Karpas-422 (cell line): Measurements from ENCODE around the gene SIPA1L3. TPM values are rescaled to one million over a fixed set of nuclear protein-coding genes. Genes with fewer than 3 reads are reported as not detected.

ENCODE experiments used
- DNase-seq: peaks from one replicate; pipeline ENCODE4 v3.0.0-alpha.2; 2015
- H2AFZ ChIP-seq: fragments of 200-600 bp; sonication (generic); 2 replicates; pipeline ENCODE4 v1.6.1; 2014; ENCODE audit warnings: antibody characterized with exemption, low read length, mixed read lengths
- H3K27ac ChIP-seq: fragments of 200-600 bp; sonication (generic); 2 replicates; pipeline ENCODE4 v1.5.1; 2014; ENCODE audit warnings: mild to moderate bottlenecking, low read length, moderate library complexity
- H3K27me3 ChIP-seq: fragments of 200-600 bp; sonication (generic); 2 replicates; pipeline ENCODE4 v1.6.1; 2014; ENCODE audit warnings: low read length, mixed read lengths
- H3K36me3 ChIP-seq: fragments of 200-600 bp; sonication (generic); 2 replicates; pipeline ENCODE4 v1.6.1; 2014; ENCODE audit warnings: low read length, mixed read lengths; ENCODE audit not compliant: insufficient read depth
- H3K4me1 ChIP-seq: fragments of 200-600 bp; sonication (generic); 2 replicates; pipeline ENCODE4 v1.6.1; 2014; ENCODE audit warnings: mild to moderate bottlenecking, low read length, mixed read lengths
- H3K4me2 ChIP-seq: fragments of 200-600 bp; sonication (generic); 2 replicates; pipeline ENCODE4 v1.6.1; 2014; ENCODE audit warnings: low read length, low read depth, mild to moderate bottlenecking; ENCODE audit not compliant: poor library complexity, severe bottlenecking
- H3K4me3 ChIP-seq: fragments of 200-600 bp; sonication (generic); 2 replicates; pipeline ENCODE4 v1.5.1; 2014; ENCODE audit warnings: mild to moderate bottlenecking, antibody characterized with exemption, low read length, mixed read lengths
- H3K79me2 ChIP-seq: fragments of 200-600 bp; sonication (generic); 2 replicates; pipeline ENCODE4 v1.6.1; 2014; ENCODE audit warnings: mild to moderate bottlenecking, low read length, mixed read lengths
- H3K9ac ChIP-seq: fragments of 200-600 bp; sonication (generic); 2 replicates; pipeline ENCODE4 v1.6.0; 2014; ENCODE audit warnings: low read length
- H3K9me2 ChIP-seq: fragments of 200-600 bp; sonication (generic), shearing (Covaris generic); replicated peaks from 2 replicates; pipeline ENCODE4 v1.6.0; 2014; ENCODE audit warnings: mild to moderate bottlenecking, low read length, moderate library complexity; ENCODE audit not compliant: insufficient read depth
- H3K9me3 ChIP-seq: fragments of 300-700, 200-600 bp; sonication (generic); 2 replicates; pipeline ENCODE4 v1.6.1; 2014; ENCODE audit warnings: low read length, mixed read lengths
- H4K20me1 ChIP-seq: fragments of 200-600 bp; sonication (generic); 2 replicates; pipeline ENCODE4 v1.6.1; 2014; ENCODE audit warnings: mild to moderate bottlenecking, antibody characterized with exemption, low read length, low read depth; ENCODE audit not compliant: insufficient read depth
- total RNA-seq: library from RNA; depleted of rRNA; stranded (reverse); fragments of >200 nt; shearing (Covaris generic); gene quantifications from 2 replicates; pipeline ENCODE4 v1.2.3, GENCODE V29; 2014; ENCODE audit warnings: low replicate concordance

SIPA1L3 gene
- total RNA-seq, 1 experiment from 2014 or later: 88.1 TPM

DNA sequence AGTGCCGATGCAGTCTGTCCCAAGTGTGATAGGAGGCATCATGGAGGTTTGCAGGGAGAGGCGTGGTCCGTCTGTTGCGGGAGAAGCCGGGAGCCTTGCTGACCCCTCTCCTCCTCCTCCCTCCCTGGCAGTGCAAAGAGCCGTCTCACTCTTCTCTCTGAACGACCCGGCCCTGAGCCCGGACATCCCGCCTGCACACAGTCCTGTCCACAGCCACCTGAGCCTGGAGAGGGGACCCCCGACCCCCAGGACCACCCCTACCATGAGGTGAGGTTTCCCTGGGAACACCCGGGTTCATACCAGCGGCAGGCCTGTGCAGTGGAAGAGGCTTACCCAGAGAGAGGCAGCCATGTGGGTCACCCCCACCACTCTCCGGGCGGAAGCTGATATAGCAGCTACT lies 294.7 kb downstream of the SIPA1L3 start:
- Histone ChIP-seq H3K4me3 (no peak overlapping the region), H3K36me3 (peaks cover 8% of the 10 kb centered on the region; the same call in 1 of the 2 replicates), H3K27ac (no peak overlapping the region), H3K27me3 (no peaks in the 10 kb centered on the region), H4K20me1 (no peaks in the 10 kb centered on the region), H3K9me3 (no peaks in the 10 kb centered on the region), H2AFZ (no peak overlapping the region), H3K4me2 (no peak overlapping the region), H3K79me2 (no peaks in the 10 kb centered on the region), H3K9ac (no peak overlapping the region), H3K9me2 (no peaks in the 10 kb centered on the region), H3K4me1 (no peaks in the 10 kb centered on the region)
- DNase-seq: no peak

- no peaks in the 10 kb centered on the region for H3K9me3 ChIP-seq
- peaks cover 8% of the 10 kb centered on the region; the same call in 1 of the 2 replicates for H3K36me3 ChIP-seq
- no peak overlapping the region for H2AFZ ChIP-seq
- no peak overlapping the region for H3K4me2 ChIP-seq
- no peak overlapping the region for H3K27ac ChIP-seq
- no peaks in the 10 kb centered on the region for H4K20me1 ChIP-seq
- no peak for DNase-seq
- no peaks in the 10 kb centered on the region for H3K27me3 ChIP-seq
- H3K9ac ChIP-seq: no peak overlapping the region
- H3K9me2 ChIP-seq: no peaks in the 10 kb centered on the region
- no peaks in the 10 kb centered on the region for H3K4me1 ChIP-seq
- H3K79me2 ChIP-seq: no peaks in the 10 kb centered on the region
- H3K4me3 ChIP-seq: no peak overlapping the region
These were observed 295.5 kb downstream of the SIPA1L3 start for GRCh38 chr19:38202504-38202903.

GRCh38 chr19:38203197-38203596 lies 296.2 kb downstream of the SIPA1L3 start:
- Histone ChIP-seq H3K9me2 (no peaks in the 10 kb centered on the region), H2AFZ (no peak overlapping the region), H3K27me3 (no peaks in the 10 kb centered on the region), H3K4me3 (no peak overlapping the region), H3K4me2 (no peak overlapping the region), H3K36me3 (peaks cover 8% of the 10 kb centered on the region; the same call in 1 of the 2 replicates), H3K4me1 (no peaks in the 10 kb centered on the region), H3K9ac (no peak overlapping the region), H3K9me3 (no peaks in the 10 kb centered on the region), H3K79me2 (no peaks in the 10 kb centered on the region), H4K20me1 (no peaks in the 10 kb centered on the region), H3K27ac (no peak overlapping the region)
- DNase-seq: no peak

GRCh38 chr19:38204096-38204495 lies 297.1 kb downstream of the SIPA1L3 start:
- H2AFZ ChIP-seq: no peak overlapping the region
- H3K27ac ChIP-seq: no peak overlapping the region
- H4K20me1 ChIP-seq: no peaks in the 10 kb centered on the region
- H3K27me3 ChIP-seq: no peaks in the 10 kb centered on the region
- H3K4me3 ChIP-seq: no peak overlapping the region
- H3K79me2 ChIP-seq: no peaks in the 10 kb centered on the region
- H3K9me2 ChIP-seq: no peaks in the 10 kb centered on the region
- H3K4me1 ChIP-seq: no peaks in the 10 kb centered on the region
- no peak overlapping the region for H3K4me2 ChIP-seq
- H3K9me3 ChIP-seq: no peaks in the 10 kb centered on the region
- DNase-seq: no peak
- no peak overlapping the region for H3K9ac ChIP-seq
- peaks cover 6% of the 10 kb centered on the region; the same call in 1 of the 2 replicates for H3K36me3 ChIP-seq

GRCh38 chr19:38204728-38205127 lies 297.7 kb downstream of the SIPA1L3 start:
- Histone ChIP-seq H3K27me3 (no peaks in the 10 kb centered on the region), H3K4me1 (no peaks in the 10 kb centered on the region), H3K4me3 (no peak overlapping the region), H3K36me3 (peaks cover 5% of the 10 kb centered on the region; the same call in 1 of the 2 replicates), H3K9me2 (no peaks in the 10 kb centered on the region), H3K9ac (no peak overlapping the region), H3K79me2 (no peaks in the 10 kb centered on the region), H4K20me1 (no peaks in the 10 kb centered on the region), H3K9me3 (no peaks in the 10 kb centered on the region), H3K27ac (no peak overlapping the region), H2AFZ (no peak overlapping the region), H3K4me2 (no peak overlapping the region)
- no peak for DNase-seq

DNA sequence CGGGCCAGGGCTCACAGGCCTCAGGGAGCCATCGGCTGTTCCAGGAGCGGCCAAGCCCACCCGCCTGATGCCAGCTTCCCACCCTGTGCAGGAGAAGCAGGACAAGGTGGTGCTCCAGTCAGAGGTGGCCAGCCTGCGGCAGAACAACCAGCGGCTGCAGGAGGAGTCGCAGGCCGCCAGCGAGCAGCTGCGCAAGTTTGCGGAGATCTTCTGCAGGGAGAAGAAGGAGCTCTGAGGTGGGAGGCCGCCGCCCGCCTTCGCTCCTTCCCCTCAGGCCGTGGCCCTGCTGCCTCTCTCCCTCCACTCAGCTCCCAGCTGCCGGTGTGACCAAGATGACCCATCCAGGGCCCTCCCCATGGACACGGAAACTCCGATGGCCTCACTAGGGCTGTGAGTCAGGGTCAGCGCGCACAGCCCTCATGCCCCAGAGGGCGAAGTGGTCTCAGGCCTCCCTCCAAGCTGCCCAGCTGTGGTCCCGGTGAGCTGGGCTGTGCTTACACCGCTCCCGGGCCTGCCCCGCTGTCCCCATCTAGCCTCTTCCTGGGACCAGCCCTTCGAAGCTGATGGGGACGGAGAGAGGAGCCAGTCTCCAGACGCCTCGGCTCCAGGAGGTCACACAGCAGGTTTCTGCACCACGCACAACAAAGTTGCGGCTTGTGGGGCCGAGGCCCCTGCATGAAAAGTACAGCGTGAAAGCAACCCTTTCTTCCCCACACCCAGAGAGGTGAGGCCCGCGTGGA lies 299.2 kb downstream of the SIPA1L3 start:
- no peak overlapping the region for H2AFZ ChIP-seq
- no peak overlapping the region for H3K4me2 ChIP-seq
- no peaks in the 10 kb centered on the region for H3K9me2 ChIP-seq
- no peaks in the 10 kb centered on the region for H3K79me2 ChIP-seq
- peaks cover 5% of the 10 kb centered on the region; the same call in 1 of the 2 replicates for H3K36me3 ChIP-seq
- no peaks in the 10 kb centered on the region for H3K9me3 ChIP-seq
- H3K4me3 ChIP-seq: no peak overlapping the region
- no peak overlapping the region for H3K9ac ChIP-seq
- no peaks in the 10 kb centered on the region for H4K20me1 ChIP-seq
- no peaks in the 10 kb centered on the region for H3K4me1 ChIP-seq
- no peaks in the 10 kb centered on the region for H3K27me3 ChIP-seq
- no peak for DNase-seq
- no peak overlapping the region for H3K27ac ChIP-seq

DNA sequence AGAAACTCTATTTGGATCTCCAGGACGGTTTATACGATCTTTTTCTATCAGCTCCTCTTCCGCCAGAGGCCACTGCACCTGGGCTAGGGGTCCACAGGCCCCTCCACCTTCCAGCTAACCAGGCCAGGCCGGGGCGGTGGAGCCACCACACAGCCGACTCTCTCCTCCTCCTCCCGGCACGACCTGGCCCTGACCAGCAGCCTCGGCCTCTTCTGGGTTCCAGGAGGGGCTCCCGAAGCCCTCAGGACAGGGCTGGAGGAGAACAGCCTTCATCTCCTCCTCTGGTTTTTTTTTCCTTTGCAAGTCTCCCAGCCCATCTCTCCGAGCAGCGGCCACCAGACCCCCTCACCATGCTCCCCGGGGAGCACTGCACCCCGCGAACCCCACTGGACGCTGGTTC lies 299.9 kb downstream of the SIPA1L3 start:
- Histone ChIP-seq H4K20me1 (no peaks in the 10 kb centered on the region), H3K79me2 (no peaks in the 10 kb centered on the region), H3K9me2 (no peaks in the 10 kb centered on the region), H3K9ac (no peak overlapping the region), H3K27me3 (no peaks in the 10 kb centered on the region), H3K36me3 (peaks cover 5% of the 10 kb centered on the region; the same call in 1 of the 2 replicates), H2AFZ (no peak overlapping the region), H3K9me3 (no peaks in the 10 kb centered on the region), H3K27ac (no peak overlapping the region), H3K4me2 (no peak overlapping the region), H3K4me3 (no peak overlapping the region), H3K4me1 (no peaks in the 10 kb centered on the region)
- DNase-seq: no peak

DNA sequence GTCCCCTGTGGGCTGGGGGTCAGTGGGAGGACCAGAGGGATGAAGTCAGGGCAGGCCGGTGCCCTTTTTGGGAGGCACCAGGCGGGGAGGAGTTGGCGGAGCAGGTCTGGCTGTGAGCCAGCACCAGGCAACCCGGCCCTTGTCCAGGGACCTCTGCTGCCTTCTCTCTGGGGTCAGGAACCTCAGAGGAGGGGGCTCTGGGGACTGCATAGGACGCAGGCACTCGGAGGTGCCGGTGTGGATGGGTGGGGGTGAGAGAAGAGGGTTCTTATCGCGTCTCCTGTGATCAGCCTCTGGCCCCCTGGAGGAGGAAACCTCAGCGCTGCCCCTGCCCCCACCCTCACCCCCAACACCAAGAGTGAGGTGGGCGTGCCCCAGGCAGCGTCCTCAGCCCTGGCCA lies 300.5 kb downstream of the SIPA1L3 start:
- no peak overlapping the region for H3K9ac ChIP-seq

More for the DNA sequence above, 300.5 kb downstream of the SIPA1L3 start:
- H3K4me3 ChIP-seq: no peak overlapping the region
- no peaks in the 10 kb centered on the region for H3K9me2 ChIP-seq
- H4K20me1 ChIP-seq: no peaks in the 10 kb centered on the region
- no peak overlapping the region for H3K4me2 ChIP-seq
- no peak overlapping the region for H3K27ac ChIP-seq
- DNase-seq: no peak
- H3K4me1 ChIP-seq: no peaks in the 10 kb centered on the region
- peaks cover 5% of the 10 kb centered on the region; the same call in 1 of the 2 replicates for H3K36me3 ChIP-seq
- H2AFZ ChIP-seq: no peak overlapping the region
- no peaks in the 10 kb centered on the region for H3K79me2 ChIP-seq
- H3K9me3 ChIP-seq: no peaks in the 10 kb centered on the region
- no peaks in the 10 kb centered on the region for H3K27me3 ChIP-seq
